ENCODE data around the gene SARDH.

DNA sequence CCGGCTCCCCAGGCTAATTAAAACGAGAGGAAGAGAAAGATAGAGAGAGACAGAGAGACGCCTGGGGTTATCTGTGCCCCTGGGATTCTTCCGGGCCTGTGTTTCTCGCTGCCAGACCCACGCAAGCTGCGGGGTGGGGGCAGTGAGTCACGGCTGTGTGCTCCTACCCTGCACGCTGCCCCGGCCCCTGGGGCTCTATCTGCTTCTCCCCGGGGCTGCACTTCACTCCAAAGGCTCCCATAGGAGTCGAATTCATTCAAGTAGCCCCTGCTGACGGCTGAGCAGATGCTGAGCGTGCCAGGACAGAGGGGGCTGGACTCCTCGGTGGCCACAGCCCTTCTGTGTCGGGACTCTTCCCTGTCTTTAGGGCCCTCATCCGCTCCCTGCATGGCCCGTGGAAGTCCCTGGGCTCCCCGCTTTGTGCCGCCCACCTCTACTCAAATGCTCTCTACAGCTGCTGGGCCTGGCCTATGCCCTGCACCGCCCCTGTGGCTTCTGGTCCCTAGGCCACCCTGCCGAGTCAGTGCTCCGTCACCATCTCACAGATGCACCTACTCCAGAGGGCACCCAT, 22.8 kb downstream of the SARDH start:
- TF ChIP-seq, protein P1, sequence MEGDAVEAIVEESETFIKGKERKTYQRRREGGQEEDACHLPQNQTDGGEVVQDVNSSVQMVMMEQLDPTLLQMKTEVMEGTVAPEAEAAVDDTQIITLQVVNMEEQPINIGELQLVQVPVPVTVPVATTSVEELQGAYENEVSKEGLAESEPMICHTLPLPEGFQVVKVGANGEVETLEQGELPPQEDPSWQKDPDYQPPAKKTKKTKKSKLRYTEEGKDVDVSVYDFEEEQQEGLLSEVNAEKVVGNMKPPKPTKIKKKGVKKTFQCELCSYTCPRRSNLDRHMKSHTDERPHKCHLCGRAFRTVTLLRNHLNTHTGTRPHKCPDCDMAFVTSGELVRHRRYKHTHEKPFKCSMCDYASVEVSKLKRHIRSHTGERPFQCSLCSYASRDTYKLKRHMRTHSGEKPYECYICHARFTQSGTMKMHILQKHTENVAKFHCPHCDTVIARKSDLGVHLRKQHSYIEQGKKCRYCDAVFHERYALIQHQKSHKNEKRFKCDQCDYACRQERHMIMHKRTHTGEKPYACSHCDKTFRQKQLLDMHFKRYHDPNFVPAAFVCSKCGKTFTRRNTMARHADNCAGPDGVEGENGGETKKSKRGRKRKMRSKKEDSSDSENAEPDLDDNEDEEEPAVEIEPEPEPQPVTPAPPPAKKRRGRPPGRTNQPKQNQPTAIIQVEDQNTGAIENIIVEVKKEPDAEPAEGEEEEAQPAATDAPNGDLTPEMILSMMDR (IDR thresholded peaks at IDR 0.05): no peak
- TF ChIP-seq POLR2AphosphoS5 (IDR thresholded peaks at IDR 0.05) (no peak), POLR2A (IDR thresholded peaks at IDR 0.05) (no peak), EP300 (IDR thresholded peaks at IDR 0.05) (no peak)
